Memory B cell (primary cell): Measurements from ENCODE around the gene TNFRSF14.

ENCODE experiments used
- ATAC-seq: fragments of 150-1000 bp; cut with Tn5 transposase; 2 replicates; pipeline ENCODE4 v1.10.0; 2021; ENCODE audit warnings: low read depth, mild to moderate bottlenecking, moderate library complexity
- DNase-seq, 2 donors: peaks; one replicate each; pipeline ENCODE4 v3.0.0; 2022; ENCODE audit warnings: low spot score in 2 of 2
- H3K27ac Mint-ChIP-seq: one replicate; pipeline ENCODE4 v1.8.0; 2022; ENCODE audit warnings: mild to moderate bottlenecking, moderate library complexity, mixed read lengths
- H3K27me3 Mint-ChIP-seq: one replicate; pipeline ENCODE4 v1.8.0; 2022; ENCODE audit warnings: mixed read lengths
- H3K36me3 Mint-ChIP-seq: one replicate; pipeline ENCODE4 v1.8.0; 2022; ENCODE audit warnings: mild to moderate bottlenecking, mixed read lengths
- H3K4me1 Mint-ChIP-seq: one replicate; pipeline ENCODE4 v1.8.0; 2022; ENCODE audit warnings: mixed read lengths
- H3K4me3 Mint-ChIP-seq: one replicate; pipeline ENCODE4 v1.8.0; 2022; ENCODE audit warnings: mild to moderate bottlenecking, moderate library complexity, mixed read lengths
- H3K9me3 Mint-ChIP-seq: one replicate; pipeline ENCODE4 v1.8.0; 2022; ENCODE audit warnings: mixed read lengths

Gene TNFRSF14

GRCh38 chr1:2556277-2556677 lies at the start of gene TNFRSF14:
Gene TNFRSF14, plus strand, starts transcription at chr1:2556371. Its CDS starts 294 bp downstream, at chr1:2556665.
- DNase-seq (peak; percentile 66 to 71), ATAC-seq (peak; percentile 68)
- Mint-ChIP-seq H3K27me3 (no peaks in the 10 kb centered on the region), H3K9me3 (no peaks in the 10 kb centered on the region), H3K4me3 (peak within 1 kb of the TSS; percentile 92), H3K4me1 (peaks cover 25% of the 10 kb centered on the region), H3K27ac (peak within 1 kb of the TSS; percentile 98), H3K36me3 (peaks cover 6% of the 10 kb centered on the region)

DNA sequence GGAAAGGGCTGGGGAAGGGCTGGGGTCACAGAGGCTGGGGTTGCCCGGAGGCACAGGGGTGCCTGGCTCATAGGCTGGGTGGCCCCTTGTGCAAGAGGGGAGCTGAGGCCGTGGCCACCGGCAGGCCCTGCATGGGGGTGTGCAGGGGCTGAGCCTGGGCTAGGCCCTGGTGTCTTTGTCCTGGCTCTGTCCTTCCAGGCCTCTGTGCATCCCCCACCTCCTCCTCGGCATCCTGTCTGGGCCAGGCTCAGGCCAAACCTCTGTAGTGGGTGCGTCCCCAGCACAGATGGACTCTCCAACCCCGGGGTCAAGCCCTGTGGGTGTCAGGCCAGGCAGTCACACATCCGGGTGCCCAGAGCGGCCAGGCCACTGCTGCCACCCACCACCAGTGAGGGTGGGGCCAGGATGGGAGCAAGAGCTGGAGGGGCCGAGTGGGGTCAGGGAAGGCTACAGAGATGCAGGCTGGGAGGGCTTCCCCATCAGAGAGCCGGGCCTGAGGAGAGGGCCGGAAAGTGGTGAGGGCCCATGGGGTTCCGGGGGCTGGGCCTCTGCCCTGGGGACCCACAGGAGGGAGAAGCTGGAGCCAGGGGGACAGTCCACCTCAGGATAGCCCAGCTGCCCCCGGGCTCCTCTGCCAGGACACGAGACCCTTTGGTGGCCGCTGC lies 49.1 kb upstream of the TNFRSF14 start:
- ATAC-seq = no peak
- Mint-ChIP-seq H3K4me1 (no peaks in the 10 kb centered on the region), H3K27ac (no peak overlapping the region), H3K9me3 (no peaks in the 10 kb centered on the region), H3K4me3 (no peak overlapping the region), H3K27me3 (no peaks in the 10 kb centered on the region), H3K36me3 (peaks cover 8% of the 10 kb centered on the region)
- DNase-seq = no peak

GRCh38 chr1:2507744-2508155 lies 48.4 kb upstream of the TNFRSF14 start:
- no peaks in the 10 kb centered on the region for H3K4me1 Mint-ChIP-seq
- peaks cover 8% of the 10 kb centered on the region for H3K36me3 Mint-ChIP-seq
- DNase-seq (no peak), ATAC-seq (no peak)
- H3K9me3 Mint-ChIP-seq = no peaks in the 10 kb centered on the region
- no peaks in the 10 kb centered on the region for H3K27me3 Mint-ChIP-seq
- H3K27ac Mint-ChIP-seq = no peak overlapping the region
- no peak overlapping the region for H3K4me3 Mint-ChIP-seq

GRCh38 chr1:2508180-2508579 lies 48.0 kb upstream of the TNFRSF14 start:
- H3K27me3 Mint-ChIP-seq = no peaks in the 10 kb centered on the region
- H3K27ac Mint-ChIP-seq = no peak overlapping the region
- H3K4me1 Mint-ChIP-seq = no peaks in the 10 kb centered on the region
- no peak for DNase-seq
- no peaks in the 10 kb centered on the region for H3K9me3 Mint-ChIP-seq
- H3K36me3 Mint-ChIP-seq = peaks cover 8% of the 10 kb centered on the region
- no peak for ATAC-seq
- H3K4me3 Mint-ChIP-seq = no peak overlapping the region

GRCh38 chr1:2508751-2509150 lies 47.4 kb upstream of the TNFRSF14 start:
- DNase-seq = no peak
- H3K4me3 Mint-ChIP-seq = no peak overlapping the region
- no peaks in the 10 kb centered on the region for H3K4me1 Mint-ChIP-seq
- H3K9me3 Mint-ChIP-seq = no peaks in the 10 kb centered on the region
- no peak overlapping the region for H3K27ac Mint-ChIP-seq
- H3K36me3 Mint-ChIP-seq = peaks cover 10% of the 10 kb centered on the region
- ATAC-seq = no peak
- no peaks in the 10 kb centered on the region for H3K27me3 Mint-ChIP-seq

DNA sequence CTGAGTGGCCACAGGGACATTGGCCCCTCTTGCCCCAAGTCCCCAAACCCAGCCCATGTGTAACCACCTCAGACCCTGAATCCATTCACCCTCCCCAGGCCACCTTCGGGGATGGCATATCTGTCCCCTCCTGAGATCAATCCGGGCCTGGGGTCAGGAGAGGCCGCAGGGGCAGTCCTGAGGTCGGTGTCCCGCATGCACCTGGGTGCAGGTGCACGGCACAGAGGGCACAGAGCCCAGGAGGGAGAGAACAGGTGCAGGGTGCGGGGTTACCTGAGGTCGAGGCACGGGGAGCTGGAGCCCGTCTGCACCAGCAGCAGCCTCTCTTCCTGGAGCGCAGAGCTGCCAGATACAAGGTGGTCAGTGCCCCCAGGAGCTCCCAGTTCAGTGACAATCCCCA lies 46.6 kb upstream of the TNFRSF14 start:
- Mint-ChIP-seq H3K4me3 (no peak overlapping the region), H3K9me3 (no peaks in the 10 kb centered on the region), H3K36me3 (peaks cover 11% of the 10 kb centered on the region), H3K4me1 (no peaks in the 10 kb centered on the region), H3K27me3 (no peaks in the 10 kb centered on the region), H3K27ac (no peak overlapping the region)
- DNase-seq (no peak), ATAC-seq (no peak)

GRCh38 chr1:2510366-2511155 lies 45.6 kb upstream of the TNFRSF14 start:
- H3K36me3 Mint-ChIP-seq = peaks cover 11% of the 10 kb centered on the region
- H3K27me3 Mint-ChIP-seq = no peaks in the 10 kb centered on the region
- ATAC-seq = no peak
- no peak overlapping the region for H3K4me3 Mint-ChIP-seq
- no peaks in the 10 kb centered on the region for H3K9me3 Mint-ChIP-seq
- no peaks in the 10 kb centered on the region for H3K4me1 Mint-ChIP-seq
- DNase-seq = no peak
- H3K27ac Mint-ChIP-seq = no peak overlapping the region

GRCh38 chr1:2512862-2513421 lies 43.2 kb upstream of the TNFRSF14 start:
- no peaks in the 10 kb centered on the region for H3K9me3 Mint-ChIP-seq
- no peak for DNase-seq
- H3K4me1 Mint-ChIP-seq = no peaks in the 10 kb centered on the region
- H3K27me3 Mint-ChIP-seq = no peaks in the 10 kb centered on the region
- no peak for ATAC-seq
- peaks cover 17% of the 10 kb centered on the region for H3K36me3 Mint-ChIP-seq
- H3K27ac Mint-ChIP-seq = no peak overlapping the region
- H3K4me3 Mint-ChIP-seq = no peak overlapping the region

- ATAC-seq = no peak
- H3K4me3 Mint-ChIP-seq = no peak overlapping the region
- peaks cover 1% of the 10 kb centered on the region for H3K4me1 Mint-ChIP-seq
- DNase-seq = no peak
- no peaks in the 10 kb centered on the region for H3K27me3 Mint-ChIP-seq
- H3K27ac Mint-ChIP-seq = no peak overlapping the region
- H3K36me3 Mint-ChIP-seq = peaks cover 21% of the 10 kb centered on the region
- no peaks in the 10 kb centered on the region for H3K9me3 Mint-ChIP-seq
These were observed 42.1 kb upstream of the TNFRSF14 start for GRCh38 chr1:2513939-2514652.

GRCh38 chr1:2514863-2515762 lies 41.1 kb upstream of the TNFRSF14 start:
- H3K4me3 Mint-ChIP-seq = no peak overlapping the region
- DNase-seq (no peak), ATAC-seq (no peak)
- peaks cover 2% of the 10 kb centered on the region for H3K4me1 Mint-ChIP-seq
- peaks cover 21% of the 10 kb centered on the region for H3K36me3 Mint-ChIP-seq
- no peak overlapping the region for H3K27ac Mint-ChIP-seq
- no peaks in the 10 kb centered on the region for H3K9me3 Mint-ChIP-seq
- no peaks in the 10 kb centered on the region for H3K27me3 Mint-ChIP-seq

GRCh38 chr1:2515763-2516080 lies 40.4 kb upstream of the TNFRSF14 start:
- Mint-ChIP-seq H3K9me3 (no peaks in the 10 kb centered on the region), H3K4me1 (peaks cover 2% of the 10 kb centered on the region), H3K36me3 (peaks cover 18% of the 10 kb centered on the region), H3K27me3 (no peaks in the 10 kb centered on the region), H3K27ac (no peak overlapping the region), H3K4me3 (no peak overlapping the region)
- DNase-seq (no peak), ATAC-seq (no peak)

- Mint-ChIP-seq H3K4me1 (peaks cover 2% of the 10 kb centered on the region), H3K4me3 (no peak overlapping the region), H3K9me3 (no peaks in the 10 kb centered on the region), H3K27me3 (no peaks in the 10 kb centered on the region), H3K36me3 (peaks cover 18% of the 10 kb centered on the region), H3K27ac (no peak overlapping the region)
- no peak for DNase-seq
- no peak for ATAC-seq
These were observed 40.0 kb upstream of the TNFRSF14 start for GRCh38 chr1:2516124-2516523.

DNA sequence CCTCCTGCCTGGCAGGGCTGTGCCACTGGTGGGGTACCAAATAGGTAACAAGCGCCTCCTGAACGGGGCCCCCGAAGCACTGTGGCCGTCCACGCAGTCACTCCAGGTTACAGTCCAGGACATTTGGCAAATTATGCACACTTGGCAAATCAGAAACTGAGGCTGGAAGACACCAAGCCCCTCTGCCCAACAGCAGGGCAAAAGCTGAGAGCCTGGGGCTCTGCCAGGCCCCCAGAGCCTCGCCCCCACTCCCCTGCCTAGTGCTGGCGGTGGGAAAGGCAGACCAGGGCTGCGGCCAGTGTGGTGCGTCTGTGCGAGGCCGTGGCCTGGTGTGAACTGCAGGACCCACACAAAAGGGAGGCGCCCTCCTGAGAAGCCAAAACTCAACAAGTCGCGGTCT lies 39.2 kb upstream of the TNFRSF14 start:
- ATAC-seq = no peak
- Mint-ChIP-seq H3K36me3 (peaks cover 18% of the 10 kb centered on the region), H3K4me1 (peaks cover 2% of the 10 kb centered on the region), H3K27me3 (no peaks in the 10 kb centered on the region), H3K4me3 (no peak overlapping the region), H3K27ac (no peak overlapping the region), H3K9me3 (no peaks in the 10 kb centered on the region)
- no peak for DNase-seq
